ENCODE results near the gene RIPK3.
A peak's percentile ranks its signal among the peaks of the same experiment; 100 is the strongest.
"Not testable (repeated sequence)": the region's sequence is repeated elsewhere in the genome, so short reads cannot be mapped to it uniquely, and the experiment has no call there.

Gene RIPK3

DNA sequence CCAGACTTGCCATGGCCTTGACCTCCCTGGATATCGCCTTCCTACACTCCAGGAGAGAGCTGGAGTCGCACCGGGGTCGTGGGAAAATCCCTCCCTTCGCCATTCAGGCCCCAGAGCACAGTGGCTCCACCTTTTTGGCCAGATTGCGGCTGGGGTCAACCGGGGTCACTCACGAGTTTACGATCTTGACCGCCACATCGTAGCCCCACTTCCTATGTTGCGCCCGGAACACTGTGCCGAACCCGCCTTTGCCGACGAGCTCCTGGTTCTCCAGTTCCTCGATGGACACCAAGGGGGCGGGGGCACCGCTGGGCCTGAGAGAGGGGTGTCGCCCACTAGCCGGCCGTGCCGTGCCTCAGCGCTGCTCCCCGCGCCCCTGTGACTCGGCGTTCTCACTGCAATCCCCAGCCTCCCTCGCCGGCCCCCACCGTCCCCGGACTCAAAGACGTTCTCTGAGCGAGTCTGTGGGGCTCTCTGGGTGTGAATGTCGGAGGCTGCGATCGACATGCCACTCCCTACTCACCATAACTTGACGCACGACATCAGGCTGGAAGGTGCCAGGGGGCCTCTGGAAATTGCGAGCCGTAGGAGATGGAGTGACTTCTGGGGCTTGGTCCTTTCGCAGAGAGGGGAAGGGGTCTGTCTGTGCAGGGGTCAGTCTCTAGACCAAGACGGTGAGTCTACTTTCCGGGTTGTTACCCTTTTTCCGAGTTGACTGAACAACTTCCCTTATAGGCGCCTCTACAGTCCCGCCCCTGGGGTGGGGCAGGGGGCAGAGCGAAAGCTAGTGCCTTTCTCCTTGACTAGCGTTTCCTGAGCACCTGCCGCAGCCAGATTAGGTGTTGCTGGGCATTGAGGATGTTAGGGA lies at the start of gene RIPK3:
Gene RIPK3, minus strand, starts transcription at position 708 of the 868 bp plus-strand sequence. Its CDS starts 165 bp downstream, at position 543.
- DNase-seq: peak; percentile 76

DNA sequence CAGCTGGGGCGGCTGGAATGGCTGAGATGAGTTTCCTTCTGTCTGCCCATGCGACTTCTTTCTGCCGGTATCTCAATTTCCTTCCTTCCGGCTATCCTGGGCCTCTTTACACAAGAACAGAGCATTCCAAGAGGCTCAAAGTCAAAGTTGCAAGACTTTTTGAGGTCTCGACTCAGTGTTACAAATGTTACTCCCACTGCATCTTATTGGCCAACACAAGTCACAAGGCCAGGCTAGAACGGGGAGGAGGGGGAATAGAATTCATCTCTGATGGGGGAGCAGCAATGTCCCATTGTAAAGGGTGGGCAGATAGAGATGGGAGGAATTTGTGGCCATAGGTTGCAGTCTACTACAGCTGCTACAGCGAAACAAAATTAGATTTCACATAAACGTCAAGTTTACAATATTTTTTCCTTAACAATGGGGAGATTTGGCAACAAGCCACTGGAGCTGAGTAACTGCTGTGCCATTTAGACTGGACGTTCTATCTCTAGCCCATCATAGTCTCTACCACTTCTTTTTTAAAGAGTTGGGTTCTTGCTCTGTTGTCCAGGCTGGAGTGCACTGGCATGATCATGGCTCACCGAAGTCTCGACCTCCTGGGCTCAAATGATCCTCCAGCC lies 49.5 kb upstream of the RIPK3 start:
- DNase-seq: no peak

DNA sequence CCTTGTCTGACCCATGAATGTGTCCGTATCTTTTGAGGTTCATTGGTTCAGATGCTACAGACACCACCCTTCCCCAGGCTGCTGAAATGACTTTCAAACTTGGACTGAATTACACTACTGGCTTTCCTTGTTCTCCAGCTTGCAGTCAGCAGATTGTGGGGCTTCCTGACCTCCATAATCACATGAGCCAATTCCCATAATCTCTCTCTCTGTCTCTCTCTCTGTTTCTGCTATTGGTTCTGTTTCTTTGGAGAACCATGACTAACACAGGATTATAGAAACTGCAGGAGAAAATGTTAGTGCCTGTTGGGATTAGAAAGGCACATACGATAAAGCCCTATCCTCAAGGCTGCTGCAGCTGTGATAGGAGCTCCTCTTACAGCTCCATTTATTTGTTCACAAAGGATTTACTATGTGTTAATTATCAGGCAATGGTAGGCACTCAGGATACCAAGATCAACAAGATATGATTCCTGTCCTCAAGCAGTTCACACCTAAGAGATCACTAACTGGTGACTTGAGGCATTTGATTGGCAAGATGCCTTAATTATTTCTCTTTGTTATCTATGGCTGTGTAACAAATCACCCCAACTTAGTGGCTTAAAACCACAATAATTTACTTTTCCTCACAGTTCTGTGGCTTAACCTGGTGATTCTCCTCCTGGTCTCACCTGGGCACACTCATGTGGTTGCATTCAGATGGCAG lies 48.8 kb upstream of the RIPK3 start:
- no peak for DNase-seq

DNA sequence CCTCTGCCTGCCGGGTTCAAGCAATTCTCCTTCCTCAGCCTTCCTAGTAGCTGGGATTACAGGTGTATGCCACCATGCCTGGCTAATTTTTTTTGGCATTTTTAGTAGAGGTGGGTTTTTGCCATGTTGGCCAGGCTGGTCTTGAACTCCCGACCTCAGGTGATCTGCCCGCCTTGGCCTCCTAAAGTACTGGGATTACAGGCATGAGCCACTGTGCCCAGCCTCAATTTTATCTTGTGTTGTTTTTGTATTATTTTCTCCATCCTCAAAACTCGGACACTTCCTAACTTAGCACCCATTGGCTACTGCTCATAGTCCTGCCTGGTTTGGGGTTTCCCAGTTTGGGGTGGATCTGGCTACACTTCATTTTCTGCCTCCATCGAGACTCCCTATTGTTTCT lies 47.8 kb upstream of the RIPK3 start:
- not testable (repeated sequence) for DNase-seq

DNA sequence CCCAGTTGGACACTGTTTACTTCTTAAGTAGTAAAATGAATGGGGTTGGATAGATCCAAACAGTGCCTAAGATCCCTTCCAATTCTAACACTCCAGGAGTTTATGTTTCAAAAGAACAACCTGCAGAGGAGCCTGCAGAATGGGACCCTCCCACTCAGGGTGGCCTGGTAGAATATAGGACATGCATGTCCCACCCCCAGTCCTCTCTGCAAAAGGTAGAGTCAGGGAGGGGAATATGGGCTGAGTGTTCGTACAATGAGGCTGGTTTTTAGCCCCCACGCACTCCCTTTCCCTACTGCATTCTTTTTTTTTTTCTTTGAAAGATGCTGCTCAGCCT lies 47.2 kb upstream of the RIPK3 start:
- DNase-seq: no peak

DNA sequence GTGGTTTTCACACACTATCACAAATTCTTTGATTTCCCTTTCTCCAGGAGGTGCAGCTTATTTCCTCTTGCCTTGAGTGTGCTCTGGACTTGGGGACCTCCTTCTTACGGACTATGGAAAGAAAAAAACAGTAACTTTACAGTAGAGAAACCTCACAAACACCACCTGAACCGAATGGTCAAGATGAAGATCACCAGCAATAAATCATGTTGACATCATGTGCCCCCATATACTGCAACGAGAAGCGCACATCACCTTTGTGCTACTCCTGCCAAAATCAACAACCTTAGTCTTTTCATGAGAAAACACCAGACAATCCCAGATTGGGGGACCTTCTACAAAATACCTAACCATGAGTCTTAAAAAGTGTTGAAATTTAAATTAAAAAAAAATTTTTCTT lies 45.7 kb upstream of the RIPK3 start:
- no peak for DNase-seq

DNA sequence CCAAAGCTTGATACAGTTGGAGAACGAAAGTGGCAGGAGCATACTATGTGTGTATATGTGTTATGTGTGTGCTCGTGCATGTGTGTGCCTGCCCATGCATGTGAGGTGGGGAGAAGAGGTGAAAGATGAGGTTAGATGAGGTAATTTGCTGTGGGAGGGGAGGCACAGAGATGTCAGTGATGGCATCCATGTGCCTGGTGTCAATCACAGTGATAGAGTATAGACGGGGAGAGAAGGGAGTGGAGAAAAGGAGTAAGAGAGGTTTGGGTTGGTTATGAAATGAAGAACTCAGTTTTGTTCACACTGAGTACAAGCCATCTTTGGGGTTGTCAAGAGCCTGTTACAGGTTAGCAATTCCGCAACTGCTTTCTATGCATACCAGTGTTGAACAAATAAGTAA lies 44.4 kb upstream of the RIPK3 start:
- DNase-seq: no peak

DNA sequence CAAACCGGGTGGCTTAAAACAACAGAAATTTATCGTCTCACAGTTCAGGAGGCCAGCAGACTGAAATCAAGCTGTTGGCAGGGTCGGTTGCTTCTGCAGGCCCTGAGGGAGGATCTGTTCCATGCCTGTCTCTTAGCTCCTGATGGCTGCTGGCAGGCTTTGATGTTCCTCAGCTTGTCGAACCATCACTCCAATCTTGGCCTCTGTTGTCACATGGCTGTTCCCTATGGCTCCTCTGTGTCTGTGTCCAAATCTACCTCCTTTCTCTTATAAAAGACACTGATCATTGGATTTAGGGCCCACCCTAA lies 42.2 kb upstream of the RIPK3 start:
- no peak for DNase-seq

DNA sequence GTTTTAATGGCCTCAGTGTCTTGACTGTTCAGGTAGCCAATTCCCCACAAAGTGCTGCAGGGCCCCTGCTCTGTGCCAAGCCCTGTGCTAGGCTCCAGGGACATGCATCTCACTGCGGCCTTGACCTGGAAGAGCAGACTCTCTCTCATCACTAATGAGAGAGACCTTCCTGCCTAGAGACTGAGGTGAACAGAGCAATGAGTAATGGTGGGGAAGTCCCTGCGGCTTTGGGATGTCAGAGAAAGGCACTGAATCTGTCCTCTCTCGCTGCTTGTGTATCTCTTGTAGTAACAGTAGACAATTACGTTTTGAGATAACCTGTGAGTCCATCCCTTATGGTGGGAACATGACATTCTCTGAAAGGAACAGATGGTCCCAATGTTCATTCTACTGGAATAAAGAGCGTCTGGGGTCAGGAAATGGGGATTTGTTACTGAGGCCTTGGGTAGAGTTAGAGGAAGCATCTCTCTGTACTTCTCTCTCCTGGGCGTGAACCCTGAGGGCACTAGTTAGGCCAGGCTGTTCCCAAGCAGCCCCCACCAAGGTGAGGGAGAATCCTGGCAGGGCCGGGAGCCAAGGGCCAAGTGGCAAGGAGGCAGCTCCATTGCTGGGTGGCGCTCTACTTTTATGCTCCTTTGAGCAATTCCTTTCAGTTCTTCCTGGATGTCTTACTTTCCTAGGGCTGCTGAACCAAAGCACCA lies 41.7 kb upstream of the RIPK3 start:
- DNase-seq: peak; percentile 22

DNA sequence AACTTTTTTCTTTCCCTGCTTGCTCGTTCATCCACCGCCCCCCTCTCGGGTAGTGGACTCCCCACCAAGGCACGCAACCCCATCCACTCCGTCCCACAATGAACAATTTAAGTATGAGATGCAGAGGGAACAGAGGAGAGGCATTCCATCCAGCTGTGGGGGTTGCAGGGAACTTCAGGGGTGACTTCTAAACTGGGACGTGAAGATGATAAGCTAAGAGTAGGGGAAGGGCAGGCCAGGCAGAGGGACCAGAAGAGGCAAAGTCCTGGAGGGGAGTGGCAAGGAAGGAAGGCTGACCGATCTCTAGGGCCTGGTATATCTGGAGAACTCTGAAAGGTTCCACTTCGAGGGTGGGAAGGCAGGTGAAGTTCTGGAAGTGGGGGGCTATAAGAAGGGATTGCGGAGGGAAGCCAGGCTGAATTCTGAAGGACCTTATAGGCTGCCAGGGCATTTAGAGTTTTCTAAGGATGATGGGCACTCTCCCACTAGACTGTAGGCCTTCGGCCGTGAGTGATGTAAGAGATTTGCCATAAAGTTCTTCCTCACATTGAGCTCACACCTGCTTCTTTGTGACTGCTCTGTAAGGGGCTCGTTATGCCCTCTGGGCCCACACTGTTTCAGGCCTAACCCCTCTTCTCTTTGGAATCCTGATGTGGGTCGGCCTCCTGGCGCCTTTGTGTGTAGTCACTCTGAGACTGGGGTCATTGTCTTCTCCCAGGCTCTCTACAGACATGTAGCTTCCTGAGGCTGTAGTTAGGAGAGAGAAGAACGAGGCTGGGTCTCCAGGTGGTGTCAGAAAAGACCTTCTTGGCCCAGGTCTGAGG lies 40.3 kb upstream of the RIPK3 start:
- DNase-seq: no peak

DNA sequence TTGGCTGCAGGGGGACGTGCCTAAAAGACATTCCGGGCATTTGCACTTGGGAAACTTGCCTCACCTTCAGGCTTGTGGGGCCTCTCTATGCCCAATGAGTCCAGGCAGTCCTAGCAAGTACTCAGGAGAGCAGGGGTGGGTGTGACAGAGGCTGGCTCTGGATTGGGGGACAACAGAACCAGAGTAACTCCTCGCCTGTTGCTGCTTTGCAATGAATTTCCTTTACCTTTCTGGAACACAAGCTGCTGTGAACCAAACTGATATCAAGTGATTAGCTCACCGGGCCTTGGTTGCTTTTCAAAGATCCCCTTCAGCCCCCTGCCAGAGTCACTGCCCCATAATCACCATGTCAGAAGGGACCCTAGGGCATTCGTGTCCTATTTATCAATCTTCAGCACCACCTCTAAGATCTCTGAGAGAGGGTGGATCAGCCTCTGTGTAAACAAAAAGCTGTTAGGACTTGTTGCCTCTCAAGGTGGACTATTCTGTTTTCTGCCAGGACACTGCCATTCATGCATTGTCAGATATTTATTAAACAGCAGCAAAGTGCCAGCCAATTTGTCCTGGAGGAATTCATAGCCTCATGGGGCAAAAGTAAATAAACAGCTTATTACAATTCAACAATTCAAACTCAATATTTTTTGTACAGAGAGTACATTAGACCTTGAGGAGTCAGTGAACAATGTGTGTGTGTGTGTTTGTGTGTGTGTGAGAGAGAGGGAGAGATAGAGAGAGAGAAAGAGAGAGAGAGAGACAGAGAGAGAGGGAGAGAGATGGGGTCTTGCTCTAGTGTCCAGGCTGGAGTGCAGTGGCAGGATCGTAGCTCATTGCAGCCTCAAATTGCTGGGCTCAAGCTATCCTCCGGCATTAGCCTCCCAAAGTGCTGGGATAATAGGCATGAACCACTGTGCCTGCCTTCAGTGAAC lies 39.5 kb upstream of the RIPK3 start:
- no peak for DNase-seq

DNA sequence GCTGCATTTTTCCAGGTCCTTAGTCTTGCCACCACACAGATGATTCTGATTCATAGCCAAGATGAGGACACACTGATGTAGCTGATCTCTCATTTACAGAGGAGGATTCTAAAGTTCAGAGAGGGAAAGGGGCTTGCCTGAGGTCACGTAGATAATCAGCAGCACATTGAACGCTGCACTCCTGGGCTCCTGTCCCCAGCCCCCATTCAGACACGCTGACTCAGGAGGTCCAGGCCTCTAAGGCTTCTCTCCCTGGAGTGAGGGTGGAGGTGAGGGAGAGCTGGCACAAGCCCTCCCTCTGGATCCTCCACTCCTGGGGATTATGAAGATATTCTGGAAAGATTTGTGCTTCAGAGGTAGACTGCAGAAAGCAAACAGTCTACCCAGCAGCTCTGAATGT lies 38.5 kb upstream of the RIPK3 start:
- DNase-seq: no peak

DNA sequence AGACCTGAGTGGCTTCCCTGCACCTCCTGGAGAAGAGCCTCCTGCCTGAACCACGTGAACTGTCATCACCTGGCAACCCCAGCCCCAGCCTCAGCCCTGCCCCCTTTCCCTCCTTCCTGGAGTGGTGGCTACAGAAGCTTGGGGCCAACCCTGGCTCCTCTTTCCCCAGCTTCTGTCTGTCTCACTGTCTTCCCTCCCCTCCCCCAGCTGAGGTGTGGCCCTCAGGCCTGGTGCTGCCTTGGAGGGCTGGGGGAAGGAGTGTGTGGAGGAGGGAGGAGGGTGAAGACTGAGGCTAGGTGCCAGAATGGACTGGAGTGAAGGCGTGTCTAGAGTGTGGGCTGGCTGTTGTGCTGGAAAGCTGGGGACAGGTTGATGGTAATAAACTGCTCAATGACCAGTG lies 37.9 kb upstream of the RIPK3 start:
- no peak for DNase-seq

DNA sequence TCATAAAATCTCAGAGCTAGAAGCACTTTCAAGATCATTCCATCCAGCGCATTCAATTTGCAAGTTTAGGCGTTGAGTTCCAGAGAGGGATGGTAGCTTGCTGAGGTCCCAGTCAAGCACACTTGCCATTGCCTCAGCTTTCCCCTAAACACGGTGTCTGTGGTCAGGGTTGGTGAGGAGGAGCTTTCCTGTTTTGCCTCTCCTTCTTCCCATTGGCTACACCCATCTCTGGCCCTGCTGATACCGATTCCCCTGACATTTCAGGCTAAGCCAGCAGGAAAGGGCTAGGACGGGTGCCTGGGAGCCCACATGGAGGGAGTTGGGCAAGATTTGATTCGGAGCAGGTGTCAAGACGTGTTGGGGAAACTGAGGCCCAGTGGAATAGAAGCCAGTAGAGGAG lies 37.3 kb upstream of the RIPK3 start:
- DNase-seq: no peak

DNA sequence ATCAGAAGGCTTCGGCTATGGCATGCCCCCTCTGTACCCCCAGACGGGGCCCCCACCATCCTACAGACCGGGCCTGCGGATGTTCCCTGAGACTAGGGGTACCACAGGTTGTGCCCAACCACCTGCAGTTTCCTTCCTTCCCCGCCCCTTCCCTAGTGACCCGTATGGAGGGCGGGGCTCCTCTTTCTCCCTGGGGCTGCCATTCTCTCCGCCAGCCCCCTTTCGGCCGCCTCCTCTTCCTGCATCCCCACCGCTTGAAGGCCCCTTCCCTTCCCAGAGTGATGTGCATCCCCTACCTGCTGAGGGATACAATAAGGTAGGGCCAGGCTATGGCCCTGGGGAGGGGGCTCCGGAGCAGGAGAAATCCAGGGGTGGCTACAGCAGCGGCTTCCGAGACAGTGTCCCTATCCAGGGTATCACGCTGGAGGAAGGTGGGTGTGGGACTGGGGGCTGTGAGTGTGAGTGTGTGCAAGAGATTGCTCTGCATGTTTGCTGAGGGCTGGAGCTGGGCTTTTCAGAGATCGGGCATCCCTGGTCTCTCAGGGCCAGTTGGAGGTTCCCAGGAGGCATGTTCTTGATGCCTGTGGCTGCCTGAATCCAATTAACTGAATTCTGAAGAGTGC lies 36.8 kb upstream of the RIPK3 start:
- DNase-seq: no peak

DNA sequence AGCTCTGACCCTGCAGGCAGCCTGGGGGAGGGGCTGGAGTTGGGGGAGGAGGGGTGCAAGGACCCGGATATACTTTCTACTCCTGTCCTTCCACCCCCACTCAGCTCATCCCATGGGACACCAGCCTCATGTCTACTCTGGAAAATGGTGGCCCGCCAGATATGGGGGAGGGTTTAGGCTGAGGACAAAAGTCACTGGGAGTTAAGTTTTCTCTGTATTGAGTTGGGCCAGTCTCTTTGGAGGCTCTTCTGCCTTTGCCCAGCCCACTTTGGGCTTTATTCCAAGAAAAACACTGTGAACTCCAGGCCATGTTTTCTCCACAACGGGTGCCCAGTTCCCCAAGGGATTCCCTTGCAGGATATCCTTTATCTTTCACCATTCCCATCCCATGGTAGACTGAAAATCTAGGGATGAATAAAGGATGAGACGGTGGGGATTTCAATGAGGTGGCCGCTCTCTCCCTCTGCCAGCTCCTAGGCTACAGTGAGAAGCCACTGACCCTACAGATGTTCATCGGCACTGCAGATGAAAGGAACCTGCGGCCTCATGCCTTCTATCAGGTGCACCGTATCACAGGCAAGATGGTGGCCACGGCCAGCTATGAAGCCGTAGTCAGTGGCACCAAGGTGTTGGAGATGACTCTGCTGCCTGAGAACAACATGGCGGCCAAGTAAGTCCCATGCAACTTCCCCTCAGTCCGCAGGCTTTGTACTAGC lies 33.1 kb upstream of the RIPK3 start:
- DNase-seq: no peak

DNA sequence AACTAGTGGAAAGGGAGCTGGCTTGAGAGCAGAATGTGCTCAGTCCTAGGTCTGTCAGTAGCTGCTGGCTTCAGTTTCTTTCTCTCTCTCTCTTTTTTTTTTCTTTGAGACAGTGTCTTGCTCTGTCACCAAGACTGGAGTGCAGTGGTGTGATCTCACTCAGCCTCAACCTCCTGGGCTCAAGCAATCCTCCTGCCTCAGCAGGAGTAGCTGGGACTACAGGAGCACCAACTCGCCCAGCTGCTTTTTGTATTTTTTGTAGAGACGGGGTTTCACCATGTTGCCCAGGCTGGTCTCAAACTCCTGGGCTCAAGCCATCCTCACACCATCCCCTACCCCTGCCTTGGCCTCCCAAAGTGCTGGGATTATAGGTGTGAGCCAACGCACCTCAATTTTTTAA lies 31.8 kb upstream of the RIPK3 start:
- DNase-seq: not testable (repeated sequence)

DNA sequence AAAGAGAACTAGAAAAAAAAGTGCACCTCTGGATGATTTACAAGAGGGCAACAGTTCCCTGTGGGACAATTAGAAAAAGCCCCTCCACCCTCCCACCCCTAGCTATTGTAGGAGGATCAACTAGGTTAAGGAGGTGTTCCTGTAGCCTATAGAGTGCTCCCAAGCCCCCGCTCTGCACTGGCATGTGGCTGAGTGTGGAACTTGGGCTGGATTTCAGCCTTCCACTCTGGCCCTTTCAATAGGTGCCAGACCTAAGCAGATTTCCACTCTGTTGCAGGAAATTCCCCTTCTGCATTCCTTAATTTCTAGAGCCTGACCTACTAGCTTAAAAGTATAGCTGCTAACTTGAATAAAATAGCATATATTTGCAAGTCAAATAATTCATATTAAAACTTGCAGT lies 31.0 kb upstream of the RIPK3 start:
- no peak for DNase-seq

DNA sequence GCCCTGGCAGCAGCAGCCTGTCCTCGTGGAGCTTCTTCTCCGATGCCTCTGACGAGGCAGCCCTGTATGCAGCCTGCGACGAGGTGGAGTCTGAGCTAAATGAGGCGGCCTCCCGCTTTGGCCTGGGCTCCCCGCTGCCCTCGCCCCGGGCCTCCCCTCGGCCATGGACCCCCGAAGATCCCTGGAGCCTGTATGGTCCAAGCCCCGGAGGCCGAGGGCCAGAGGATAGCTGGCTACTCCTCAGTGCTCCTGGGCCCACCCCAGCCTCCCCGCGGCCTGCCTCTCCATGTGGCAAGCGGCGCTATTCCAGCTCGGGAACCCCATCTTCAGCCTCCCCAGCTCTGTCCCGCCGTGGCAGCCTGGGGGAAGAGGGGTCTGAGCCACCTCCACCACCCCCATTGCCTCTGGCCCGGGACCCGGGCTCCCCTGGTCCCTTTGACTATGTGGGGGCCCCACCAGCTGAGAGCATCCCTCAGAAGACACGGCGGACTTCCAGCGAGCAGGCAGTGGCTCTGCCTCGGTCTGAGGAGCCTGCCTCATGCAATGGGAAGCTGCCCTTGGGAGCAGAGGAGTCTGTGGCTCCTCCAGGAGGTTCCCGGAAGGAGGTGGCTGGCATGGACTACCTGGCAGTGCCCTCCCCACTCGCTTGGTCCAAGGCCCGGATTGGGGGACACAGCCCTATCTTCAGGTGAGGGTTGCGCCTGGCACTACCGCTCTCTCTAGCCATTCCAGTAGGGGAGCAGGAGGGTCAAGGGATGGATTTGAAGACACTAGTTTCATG lies 30.3 kb upstream of the RIPK3 start:
- no peak for DNase-seq

DNA sequence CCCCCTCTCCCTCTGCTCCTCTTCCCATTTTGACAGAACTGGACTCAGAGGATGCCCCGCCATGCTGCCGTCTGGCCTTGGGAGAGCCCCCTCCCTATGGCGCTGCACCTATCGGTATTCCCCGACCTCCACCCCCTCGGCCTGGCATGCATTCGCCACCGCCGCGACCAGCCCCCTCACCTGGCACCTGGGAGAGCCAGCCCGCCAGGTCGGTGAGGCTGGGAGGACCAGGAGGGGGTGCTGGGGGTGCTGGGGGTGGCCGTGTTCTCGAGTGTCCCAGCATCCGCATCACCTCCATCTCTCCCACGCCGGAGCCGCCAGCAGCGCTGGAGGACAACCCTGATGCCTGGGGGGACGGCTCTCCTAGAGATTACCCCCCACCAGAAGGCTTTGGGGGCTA lies 29.7 kb upstream of the RIPK3 start:
- DNase-seq: no peak
